Measurements from ENCODE around the gene TCP11.

The TCP11 gene

GRCh38 chr6:35078896-35079295, 62.2 kb downstream of the TCP11 start:
- DNase-seq = no peak

GRCh38 chr6:35078226-35078850, 62.8 kb downstream of the TCP11 start:
- DNase-seq = no peak

GRCh38 chr6:35077713-35078105, 63.4 kb downstream of the TCP11 start:
- DNase-seq = no peak

DNA sequence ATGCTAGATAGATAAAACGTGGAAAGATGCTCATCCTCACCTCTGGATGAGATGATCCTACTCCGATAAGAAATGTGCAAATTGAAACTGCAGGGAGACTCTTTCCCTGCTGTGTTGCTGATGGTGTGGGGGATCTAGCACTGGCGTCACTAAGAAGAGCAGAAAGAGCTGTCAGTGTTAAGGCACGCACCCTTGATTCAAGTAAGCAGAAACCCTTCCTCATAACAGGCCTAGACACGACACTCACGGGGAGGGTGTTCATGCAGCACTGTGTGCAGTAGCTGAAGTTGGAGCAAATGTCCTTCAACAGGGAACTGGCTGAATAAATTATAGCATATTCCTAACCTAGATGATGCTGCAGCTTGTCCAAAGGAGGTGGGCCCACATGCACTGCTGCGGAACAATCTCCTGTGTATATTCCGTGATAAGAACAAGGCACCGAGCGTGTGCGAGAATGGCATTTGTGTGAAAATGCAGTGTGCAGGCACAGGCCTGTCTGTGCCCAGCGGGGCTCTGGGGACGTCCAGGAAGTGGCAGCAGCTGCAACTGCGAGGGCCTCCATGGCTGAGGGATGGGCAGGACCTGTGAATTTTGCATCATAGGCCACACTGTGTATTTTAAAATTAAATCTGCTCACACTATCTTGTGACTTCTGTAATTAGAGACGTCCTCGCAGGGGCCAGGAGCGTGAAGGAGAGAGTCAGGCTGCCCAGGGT, 64.0 kb downstream of the TCP11 start:
- DNase-seq = no peak

DNA sequence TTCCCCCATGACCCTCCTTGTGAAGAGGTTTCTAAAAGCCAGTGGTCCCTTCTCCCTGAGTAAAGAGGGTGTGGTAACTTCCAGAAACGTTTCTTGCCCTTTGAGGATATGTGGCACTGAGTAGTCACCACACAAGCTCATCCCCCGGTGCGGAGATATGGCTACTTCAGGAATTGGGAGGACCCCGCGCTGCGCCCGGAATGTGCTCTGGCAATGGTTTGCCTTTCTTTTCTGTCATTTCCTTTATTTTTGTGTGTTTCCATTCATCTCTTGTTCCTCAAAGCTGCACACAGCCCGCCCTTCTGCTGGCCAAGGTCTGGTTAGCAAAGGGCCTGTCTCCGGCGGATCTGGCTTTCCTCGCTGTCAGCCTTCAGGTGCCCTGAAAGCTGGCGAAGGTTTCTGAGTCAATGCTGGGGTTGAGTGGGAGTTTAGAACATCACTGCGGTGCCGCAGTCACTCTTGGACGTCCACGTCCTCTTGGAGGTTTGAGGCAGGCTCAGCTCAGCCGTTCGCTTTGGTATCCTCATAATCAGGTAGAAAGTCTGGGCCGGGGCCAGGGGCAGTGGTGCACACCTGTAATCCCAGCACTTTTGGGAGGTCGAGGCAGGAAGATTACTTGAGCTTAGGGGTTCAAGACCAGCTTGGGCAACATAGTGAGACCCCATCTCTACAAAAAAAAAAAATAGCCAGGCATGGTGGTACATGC, 67.2 kb downstream of the TCP11 start:
- DNase-seq = no peak

DNA sequence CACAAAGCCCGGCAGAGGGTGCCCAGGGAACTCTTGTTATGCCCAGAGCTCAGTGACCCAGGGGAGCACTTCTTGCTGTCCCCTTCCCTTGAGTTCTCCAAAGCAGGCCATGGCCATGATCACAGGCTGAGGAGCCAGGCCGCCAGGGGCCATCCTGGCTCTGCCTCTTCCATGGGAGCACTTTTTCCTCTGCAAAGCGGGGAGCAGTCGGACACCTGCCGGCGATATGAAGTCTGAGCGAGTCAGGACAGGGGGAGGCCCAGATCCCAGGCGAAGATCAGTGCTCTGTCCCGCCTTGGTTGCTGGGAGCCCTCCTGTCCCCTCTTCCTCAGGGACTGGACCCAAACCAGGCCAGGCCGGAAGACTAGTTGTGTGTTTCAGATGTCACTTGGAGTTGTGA, 67.9 kb downstream of the TCP11 start:
- DNase-seq = no peak

DNA sequence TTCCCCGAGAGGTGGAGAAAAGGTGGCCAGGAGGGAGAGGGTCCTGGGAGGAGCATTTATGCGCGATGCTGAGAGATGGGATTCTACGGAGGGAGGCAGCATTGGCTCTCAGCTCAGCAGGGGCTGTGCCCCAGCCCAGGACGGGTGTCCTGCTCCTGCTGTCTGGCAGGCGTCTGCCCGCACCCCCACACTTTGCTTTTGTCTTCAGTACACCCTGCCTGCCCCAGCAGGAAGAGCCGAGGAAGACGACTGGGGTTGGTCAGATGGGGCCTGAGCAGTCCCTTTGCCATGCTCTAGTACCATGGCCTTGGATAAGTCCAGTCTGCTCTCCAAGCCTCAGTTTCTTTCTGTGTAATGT, 68.5 kb downstream of the TCP11 start:
- no peak for DNase-seq

- no peak for DNase-seq
Measured at GRCh38 chr6:35072051-35072697, 69.0 kb downstream of the TCP11 start.

DNA sequence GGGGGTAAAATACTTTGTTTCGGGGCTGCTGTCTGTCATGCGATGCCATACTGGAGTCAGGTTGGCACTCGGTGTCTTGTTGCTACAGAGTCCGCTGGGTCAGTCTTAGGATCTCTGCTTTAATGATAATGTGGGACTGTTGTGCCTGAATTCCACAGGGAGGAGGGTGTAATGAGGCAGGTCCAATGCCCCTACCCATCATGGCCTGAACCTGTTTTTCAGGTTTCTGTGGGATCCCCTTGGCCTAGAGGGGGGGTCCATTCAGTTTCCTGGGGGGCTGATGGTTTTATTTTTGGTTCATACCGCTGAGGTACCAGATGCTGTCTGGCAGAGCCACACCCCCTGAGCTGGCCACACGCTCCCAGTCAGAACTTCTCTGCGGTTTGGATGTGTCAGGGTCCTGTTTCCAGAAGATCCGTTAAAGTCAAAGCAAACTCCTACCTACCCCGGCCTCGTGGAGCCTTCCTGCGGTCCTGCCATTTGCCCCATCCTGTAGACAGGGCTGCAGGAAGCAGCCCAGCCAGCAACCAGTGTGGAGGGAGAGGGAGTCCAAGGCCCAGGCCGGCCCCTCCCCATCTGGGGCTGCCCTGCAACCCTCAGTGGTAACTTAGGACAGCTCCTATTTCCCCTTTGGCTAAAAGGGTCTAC, 69.7 kb downstream of the TCP11 start:
- no peak for DNase-seq

GRCh38 chr6:35070111-35070510, 71.0 kb downstream of the TCP11 start:
- DNase-seq = no peak

- peak; percentile 79 for DNase-seq
Measured at GRCh38 chr6:35069262-35069661, 71.9 kb downstream of the TCP11 start.

DNA sequence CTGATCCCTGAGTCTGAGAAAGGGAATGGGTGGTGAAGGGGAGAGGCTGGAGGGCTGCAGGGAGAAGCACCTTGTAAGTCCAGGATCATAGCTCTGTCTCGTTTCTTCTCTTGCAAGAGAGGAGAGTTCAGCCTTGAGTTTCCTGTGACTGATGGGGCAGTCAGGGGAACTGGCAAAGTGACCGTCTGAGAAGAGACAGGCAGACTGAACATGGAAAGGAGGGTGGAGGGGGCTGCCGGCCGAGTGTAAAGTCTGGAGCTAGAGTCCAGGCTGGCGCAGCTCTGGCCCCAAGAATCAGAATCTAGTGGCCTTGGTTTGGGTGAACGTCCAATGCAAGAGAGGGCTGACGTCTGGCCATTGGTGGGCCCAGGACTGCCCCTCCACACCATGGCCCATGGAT, 72.5 kb downstream of the TCP11 start:
- peak; percentile 32 for DNase-seq

GRCh38 chr6:35068206-35068605, 72.9 kb downstream of the TCP11 start:
- DNase-seq = peak; percentile 40
